Neuronal stem cell (in vitro differentiated cells): Measurements from ENCODE around the gene PSMD11.

Experiments used
- DNase-seq: peaks from one replicate; pipeline ENCODE4 v3.0.0-alpha.2; 2013; ENCODE audit warnings: low spot score
- H2AFZ ChIP-seq: one replicate; pipeline ENCODE4 v1.6.1; 2013; ENCODE audit warnings: mild to moderate bottlenecking, low read length, inconsistent platforms
- H2AK5ac ChIP-seq: 2 replicates; pipeline ENCODE4 v1.6.1; 2013; ENCODE audit warnings: low read depth, mild to moderate bottlenecking, inconsistent platforms, low read length, moderate library complexity, mixed read lengths
- H2BK120ac ChIP-seq: 2 replicates; pipeline ENCODE4 v1.6.1; 2013; ENCODE audit warnings: low read depth, mild to moderate bottlenecking, inconsistent platforms, low read length, moderate library complexity, mixed read lengths
- H2BK12ac ChIP-seq: one replicate; pipeline ENCODE4 v1.6.1; 2013; ENCODE audit warnings: low read length, inconsistent platforms
- H2BK15ac ChIP-seq: 2 replicates; pipeline ENCODE4 v1.6.1; 2013; ENCODE audit warnings: mild to moderate bottlenecking, low read length, inconsistent platforms, mixed read lengths
- H2BK5ac ChIP-seq: one replicate; pipeline ENCODE4 v1.6.1; 2013; ENCODE audit warnings: inconsistent platforms, mild to moderate bottlenecking, low read length, moderate library complexity
- H3K14ac ChIP-seq: one replicate; pipeline ENCODE4 v1.6.1; 2013; ENCODE audit warnings: low read length, inconsistent platforms
- H3K18ac ChIP-seq: 2 replicates; pipeline ENCODE4 v1.6.1; 2013; ENCODE audit warnings: low read length, inconsistent platforms
- H3K23ac ChIP-seq: 2 replicates; pipeline ENCODE4 v1.6.1; 2013; ENCODE audit warnings: low read depth, mild to moderate bottlenecking, mixed read lengths, low read length, inconsistent platforms; ENCODE audit not compliant: poor library complexity
- H3K27ac ChIP-seq: replicated peaks from 3 replicates; pipeline ENCODE4 v1.5.1; 2013; ENCODE audit warnings: low read length, inconsistent platforms
- H3K27me3 ChIP-seq, 3 experiments: 2 replicates each; pipeline ENCODE4 v1.6.1; 2013; ENCODE audit warnings: low read length in 3 of 3, mild to moderate bottlenecking in 2 of 3, inconsistent platforms in 1 of 3, low read depth in 1 of 3, mixed read lengths in 1 of 3, moderate library complexity in 1 of 3; ENCODE audit not compliant: control insufficient read depth in 3 of 3, insufficient read depth in 3 of 3
- H3K36me3 ChIP-seq, 2 donors: replicated peaks in 1 of 2; 2 replicates each; pipeline ENCODE4 v1.6.1; 2013; ENCODE audit warnings: low read length in 2 of 2; ENCODE audit not compliant: control insufficient read depth in 2 of 2, insufficient read depth in 2 of 2
- H3K4ac ChIP-seq: 2 replicates; pipeline ENCODE4 v1.6.1; 2013; ENCODE audit warnings: inconsistent platforms, mild to moderate bottlenecking, low read length, moderate library complexity
- H3K4me1 ChIP-seq, 2 donors: 1 replicate in 1 of 2; 2 replicates in 1 of 2; pipeline ENCODE4 v1.6.1; 2013; ENCODE audit warnings: low read length in 2 of 2, low read depth in 1 of 2; ENCODE audit not compliant: control insufficient read depth in 2 of 2, insufficient read depth in 1 of 2
- H3K4me2 ChIP-seq: one replicate; pipeline ENCODE4 v1.6.1; 2013; ENCODE audit warnings: mild to moderate bottlenecking, low read length, inconsistent platforms; ENCODE audit not compliant: insufficient read depth, poor library complexity, severe bottlenecking
- H3K4me3 ChIP-seq, 2 donors: 2 replicates each; pipeline ENCODE4 v1.5.1; 2013; ENCODE audit warnings: low read length in 2 of 2, mild to moderate bottlenecking in 2 of 2, inconsistent platforms in 1 of 2, moderate library complexity in 1 of 2
- H3K79me1 ChIP-seq: one replicate; pipeline ENCODE4 v1.6.1; 2013; ENCODE audit warnings: low read depth, mild to moderate bottlenecking, inconsistent platforms, low read length, moderate library complexity
- H3K9ac ChIP-seq: one replicate; pipeline ENCODE4 v1.6.1; 2013; ENCODE audit warnings: mild to moderate bottlenecking, low read depth, low read length, inconsistent platforms; ENCODE audit not compliant: poor library complexity
- H3K9me3 ChIP-seq, 2 donors: replicated peaks in 1 of 2; 2 replicates each; pipeline versions ENCODE3 to v1.6.1; 2013; ENCODE audit warnings: low read length in 2 of 2, mild to moderate bottlenecking in 2 of 2, inconsistent platforms in 1 of 2, low read depth in 1 of 2, mixed read lengths in 1 of 2, moderate library complexity in 1 of 2; ENCODE audit not compliant: control insufficient read depth in 2 of 2, insufficient read depth in 1 of 2
- H4K8ac ChIP-seq: one replicate; pipeline ENCODE4 v1.6.1; 2013; ENCODE audit warnings: low read depth, mild to moderate bottlenecking, inconsistent platforms, low read length, moderate library complexity
- H4K91ac ChIP-seq: one replicate; pipeline ENCODE4 v1.6.1; 2013; ENCODE audit warnings: low read length, low read depth, mild to moderate bottlenecking, inconsistent platforms; ENCODE audit not compliant: poor library complexity
- WGBS, 2 donors: extraction: QIAGEN DNeasy Blood & Tissue Kit; methylation state at CpG; one replicate each; pipeline ENCODE4 v1.1.7; 2013; ENCODE audit warnings: missing lambda C conversion rate in 2 of 2, mixed read lengths in 1 of 2; ENCODE audit not compliant: insufficient read length in 2 of 2, insufficient replicate concordance in 1 of 2; ENCODE audit errors: extremely low coverage in 2 of 2; 5-methylcytosine and 5-hydroxymethylcytosine counted together

Gene PSMD11

DNA sequence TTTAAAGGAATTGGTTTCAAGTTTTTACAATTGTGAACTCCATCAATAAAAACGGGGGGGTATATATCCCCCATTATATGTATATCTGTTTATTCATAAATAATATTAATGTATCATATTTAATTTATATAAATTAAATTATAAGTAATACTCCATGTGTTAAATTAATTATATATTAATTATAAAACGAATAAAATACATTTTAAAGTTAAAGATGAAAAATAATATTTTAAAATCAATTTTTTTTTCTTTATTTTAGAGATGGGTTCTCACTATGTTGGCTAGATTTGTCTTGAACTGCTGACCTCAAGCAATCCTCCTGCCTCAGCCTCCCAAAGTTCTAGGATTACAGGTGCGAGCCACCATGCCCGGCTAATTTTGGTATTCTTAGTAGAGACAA, 17.4 kb upstream of the PSMD11 start:
- no peak overlapping the region for H2BK12ac ChIP-seq
- no peak overlapping the region for H3K4me3 ChIP-seq
- no peak overlapping the region for H2BK120ac ChIP-seq
- H3K4me2 ChIP-seq, result no peak overlapping the region
- H2AFZ ChIP-seq, result no peak overlapping the region
- H3K79me1 ChIP-seq, result no peaks in the 10 kb centered on the region
- H3K23ac ChIP-seq, result no peak overlapping the region
- H2BK15ac ChIP-seq, result no peak overlapping the region
- no peaks in the 10 kb centered on the region for H3K36me3 ChIP-seq
- H4K8ac ChIP-seq, result no peak overlapping the region
- no peak overlapping the region for H3K9ac ChIP-seq
- H3K4ac ChIP-seq, result no peak overlapping the region
- no peak overlapping the region for H4K91ac ChIP-seq
- no peak for DNase-seq
- no peaks in the 10 kb centered on the region for H3K27me3 ChIP-seq
- peaks cover 7 to 11% of the 10 kb centered on the region in 2 donors for H3K9me3 ChIP-seq
- WGBS, 2 donors, result no CpG with 5 or more reads among the region's 4 CpGs
- H3K4me1 ChIP-seq, result no peaks in the 10 kb centered on the region
- no peak overlapping the region for H3K27ac ChIP-seq
- H3K14ac ChIP-seq, result no peak overlapping the region
- H2AK5ac ChIP-seq, result no peak overlapping the region
- no peak overlapping the region for H2BK5ac ChIP-seq
- no peak overlapping the region for H3K18ac ChIP-seq

DNA sequence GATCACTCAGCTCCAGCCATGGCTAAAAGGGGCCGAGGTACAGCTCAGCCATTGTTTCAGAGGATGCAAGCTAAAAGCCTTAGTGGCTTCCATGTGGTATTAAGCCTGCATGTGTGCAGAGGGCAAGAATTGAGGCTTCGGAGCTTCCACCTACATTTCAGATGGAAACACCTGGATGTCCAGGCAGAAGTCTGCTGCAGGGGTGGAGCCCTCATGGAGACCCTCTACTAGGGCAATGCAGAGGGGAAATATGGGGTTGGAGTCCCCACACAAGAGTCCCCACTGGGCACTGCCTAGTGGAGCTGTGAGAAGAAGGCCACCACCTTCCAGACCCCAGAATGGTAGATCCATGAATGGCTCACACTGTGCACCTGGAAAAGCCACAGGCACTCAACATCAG, 14.7 kb upstream of the PSMD11 start:
- Histone ChIP-seq H3K4ac (no peak overlapping the region), H3K18ac (no peak overlapping the region), H2BK120ac (no peak overlapping the region), H3K27ac (no peak overlapping the region), H3K23ac (no peak overlapping the region), H2BK15ac (no peak overlapping the region), H3K4me3 (no peak overlapping the region), H3K4me2 (no peak overlapping the region), H2AFZ (no peak overlapping the region), H2BK5ac (no peak overlapping the region), H4K91ac (no peak overlapping the region), H4K8ac (no peak overlapping the region), H3K9me3 (peaks cover 7 to 11% of the 10 kb centered on the region in 2 donors), H3K36me3 (no peaks in the 10 kb centered on the region), H3K14ac (no peak overlapping the region), H3K4me1 (no peaks in the 10 kb centered on the region), H3K27me3 (no peaks in the 10 kb centered on the region), H2BK12ac (no peak overlapping the region), H3K9ac (no peak overlapping the region), H2AK5ac (no peak overlapping the region), H3K79me1 (no peaks in the 10 kb centered on the region)
- DNase-seq, result no peak
- no CpG with 5 or more reads among the region's 2 CpGs for WGBS, 2 donors

DNA sequence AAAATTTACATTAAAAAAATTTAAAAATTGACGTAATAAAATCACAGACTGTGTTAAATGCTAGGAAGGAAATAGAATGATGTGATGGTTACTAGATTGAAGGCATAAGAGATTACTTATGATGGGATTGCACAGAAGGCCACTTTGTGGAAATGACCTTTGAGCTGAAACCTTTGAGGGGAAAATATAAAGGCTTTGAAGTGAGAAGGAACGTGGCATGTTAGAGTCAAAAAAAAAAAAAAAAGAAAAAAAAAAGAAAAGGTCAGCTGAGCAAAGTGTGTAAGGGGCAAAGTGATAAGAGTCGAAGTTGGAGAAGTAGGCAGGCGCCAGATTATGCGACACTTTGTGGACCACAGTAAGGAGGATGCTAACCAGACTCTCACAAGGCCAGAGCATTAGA, 3.6 kb upstream of the PSMD11 start:
- Histone ChIP-seq H3K14ac (no peak overlapping the region), H4K8ac (no peak overlapping the region), H2BK120ac (no peak overlapping the region), H3K36me3 (peaks cover 0 to 3% of the 10 kb centered on the region in 2 donors), H3K9me3 (peaks cover 10 to 11% of the 10 kb centered on the region in 2 donors), H3K4me3 (no peak overlapping the region), H3K23ac (no peak overlapping the region), H3K27me3 (no peaks in the 10 kb centered on the region), H3K27ac (no peak overlapping the region), H2AK5ac (no peak overlapping the region), H3K4ac (no peak overlapping the region), H2BK15ac (no peak overlapping the region), H3K4me2 (no peak overlapping the region), H2BK12ac (no peak overlapping the region), H3K18ac (no peak overlapping the region), H3K79me1 (no peaks in the 10 kb centered on the region), H4K91ac (no peak overlapping the region), H3K4me1 (peaks cover 3% of the 10 kb centered on the region in 2 donors), H2AFZ (no peak overlapping the region), H2BK5ac (no peak overlapping the region), H3K9ac (no peak overlapping the region)
- no CpG with 5 or more reads among the region's 5 CpGs for WGBS, 2 donors
- DNase-seq, result no peak

DNA sequence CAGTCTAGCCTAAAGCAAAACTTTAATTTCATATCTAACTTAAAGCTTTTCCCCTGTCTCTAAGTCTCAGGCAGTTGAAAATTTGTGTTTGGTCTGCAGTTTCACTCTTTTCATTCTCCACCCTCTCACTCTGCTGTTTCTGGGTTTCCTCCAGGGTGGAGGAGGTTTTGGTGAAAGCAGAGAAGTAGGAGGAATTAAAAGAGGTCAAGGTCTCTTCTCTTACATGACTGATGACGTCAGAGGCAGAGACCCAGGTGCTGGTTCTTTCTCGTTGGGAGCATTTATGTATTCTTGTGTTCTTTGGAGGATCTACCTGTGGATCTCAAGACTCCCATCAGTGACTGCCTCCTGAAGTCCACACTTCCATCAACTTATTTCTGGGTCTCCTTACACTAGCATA, 2.4 kb upstream of the PSMD11 start:
- DNase-seq, result no peak
- Histone ChIP-seq H3K4me1 (peaks cover 5 to 10% of the 10 kb centered on the region in 2 donors), H2AK5ac (no peak overlapping the region), H3K27ac (no peak overlapping the region), H3K79me1 (no peaks in the 10 kb centered on the region), H3K27me3 (no peaks in the 10 kb centered on the region), H3K9me3 (peaks cover 5 to 10% of the 10 kb centered on the region in 2 donors), H3K18ac (no peak overlapping the region), H2BK15ac (no peak overlapping the region), H3K14ac (no peak overlapping the region), H3K4me3 (no peak overlapping the region), H3K36me3 (peaks cover 0 to 13% of the 10 kb centered on the region in 2 donors), H2BK5ac (no peak overlapping the region), H2AFZ (no peak overlapping the region), H4K8ac (no peak overlapping the region), H3K4ac (no peak overlapping the region), H3K9ac (no peak overlapping the region), H2BK12ac (no peak overlapping the region), H2BK120ac (no peak overlapping the region), H3K23ac (no peak overlapping the region), H3K4me2 (no peak overlapping the region), H4K91ac (no peak overlapping the region)
- no CpG with 5 or more reads among the region's 2 CpGs for WGBS, 2 donors
